ENCODE data around the gene TBX4. TPM values are rescaled to one million over a fixed set of nuclear protein-coding genes. Genes with fewer than 3 reads are reported as not detected.

The TBX4 gene
- total and polyA plus RNA-seq, 2 experiments from 2014 or later: 13.9 to 15.4 TPM

DNA sequence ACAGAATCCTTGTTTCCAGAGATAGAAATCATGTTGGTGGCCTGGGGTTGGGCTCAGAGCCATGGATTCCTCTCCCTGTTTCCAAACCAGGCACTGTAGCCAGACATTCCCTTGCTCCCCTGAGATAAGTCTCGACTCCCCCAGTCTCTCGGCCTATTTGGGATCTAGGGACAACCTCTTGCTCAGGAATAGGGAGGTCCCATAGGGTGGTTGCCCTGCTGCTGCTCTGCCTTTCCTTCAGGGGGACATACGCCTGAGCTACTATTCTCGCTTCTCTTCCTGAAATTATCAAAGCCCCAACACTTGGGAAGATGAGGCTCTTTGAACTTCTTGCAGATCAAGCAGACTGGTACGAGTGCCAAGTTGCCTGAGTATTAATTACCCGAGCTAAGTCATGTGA lies 58.0 kb downstream of the TBX4 start:
- 96% methylated on average over 6 of the region's 6 CpGs for WGBS (ENCODE audit: low lambda C conversion rate, missing lambda C conversion rate)
- H3K79me2 ChIP-seq: no peaks in the 10 kb centered on the region
- no peaks in the 10 kb centered on the region for H3K9me3 ChIP-seq (ENCODE audit: low read depth)
- no peaks in the 10 kb centered on the region for H4K20me1 ChIP-seq (ENCODE audit: insufficient read depth, poor library complexity, severe bottlenecking)
- H3K4me3 ChIP-seq: no peak overlapping the region
- no peak overlapping the region for H3K4me2 ChIP-seq
- H3K9me2 ChIP-seq (replicated peaks; ENCODE audit: insufficient read depth): no peaks in the 10 kb centered on the region
- no peak overlapping the region for H2AFZ ChIP-seq
- no peak for TF ChIP-seq EZH2 (IDR thresholded peaks at IDR 0.05; ENCODE audit: borderline replicate concordance)
- TF ChIP-seq, protein P1, sequence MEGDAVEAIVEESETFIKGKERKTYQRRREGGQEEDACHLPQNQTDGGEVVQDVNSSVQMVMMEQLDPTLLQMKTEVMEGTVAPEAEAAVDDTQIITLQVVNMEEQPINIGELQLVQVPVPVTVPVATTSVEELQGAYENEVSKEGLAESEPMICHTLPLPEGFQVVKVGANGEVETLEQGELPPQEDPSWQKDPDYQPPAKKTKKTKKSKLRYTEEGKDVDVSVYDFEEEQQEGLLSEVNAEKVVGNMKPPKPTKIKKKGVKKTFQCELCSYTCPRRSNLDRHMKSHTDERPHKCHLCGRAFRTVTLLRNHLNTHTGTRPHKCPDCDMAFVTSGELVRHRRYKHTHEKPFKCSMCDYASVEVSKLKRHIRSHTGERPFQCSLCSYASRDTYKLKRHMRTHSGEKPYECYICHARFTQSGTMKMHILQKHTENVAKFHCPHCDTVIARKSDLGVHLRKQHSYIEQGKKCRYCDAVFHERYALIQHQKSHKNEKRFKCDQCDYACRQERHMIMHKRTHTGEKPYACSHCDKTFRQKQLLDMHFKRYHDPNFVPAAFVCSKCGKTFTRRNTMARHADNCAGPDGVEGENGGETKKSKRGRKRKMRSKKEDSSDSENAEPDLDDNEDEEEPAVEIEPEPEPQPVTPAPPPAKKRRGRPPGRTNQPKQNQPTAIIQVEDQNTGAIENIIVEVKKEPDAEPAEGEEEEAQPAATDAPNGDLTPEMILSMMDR (IDR thresholded peaks at IDR 0.05; ENCODE audit: poor library complexity): no peak
- TF ChIP-seq EZH2phosphoT487 (IDR thresholded peaks at IDR 0.05; ENCODE audit: low read depth, severe bottlenecking, unreplicated experiment): no peak
- H3K36me3 ChIP-seq (replicated peaks; ENCODE audit: insufficient read depth, low read depth): no peaks in the 10 kb centered on the region
- peak overlapping the region; percentile 28 for H3K27ac ChIP-seq
- no peak for DNase-seq (ENCODE audit: low spot score)
- H3K27me3 ChIP-seq: no peaks in the 10 kb centered on the region
- peaks cover 10% of the 10 kb centered on the region for H3K4me1 ChIP-seq (ENCODE audit: insufficient read depth)

DNA sequence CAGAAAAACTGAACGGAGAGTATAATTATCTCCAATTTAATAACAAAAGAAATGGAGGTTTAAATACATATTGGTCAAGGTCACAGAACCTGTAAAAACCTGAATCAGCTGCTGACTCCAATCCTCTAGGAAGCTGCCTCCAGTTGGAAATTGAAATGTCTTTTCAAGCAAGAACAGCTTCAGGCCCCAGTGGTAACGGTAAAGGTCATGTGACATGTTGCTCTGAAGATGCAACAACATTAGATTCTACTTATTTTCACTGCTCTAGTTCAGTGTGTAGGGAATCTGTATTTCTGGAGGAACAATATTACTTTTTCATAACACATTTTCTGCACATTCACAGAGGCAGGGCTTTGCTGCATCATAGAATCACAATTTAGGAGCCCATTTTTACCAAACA lies 58.8 kb downstream of the TBX4 start:
- Histone ChIP-seq H3K4me3 (no peak overlapping the region), H3K27me3 (no peaks in the 10 kb centered on the region), H3K27ac (peak overlapping the region; percentile 28), H3K4me1 (ENCODE audit: insufficient read depth) (peaks cover 10% of the 10 kb centered on the region), H4K20me1 (ENCODE audit: insufficient read depth, poor library complexity, severe bottlenecking) (no peaks in the 10 kb centered on the region), H2AFZ (no peak overlapping the region), H3K36me3 (replicated peaks; ENCODE audit: insufficient read depth, low read depth) (no peaks in the 10 kb centered on the region), H3K4me2 (no peak overlapping the region), H3K79me2 (no peaks in the 10 kb centered on the region), H3K9me3 (ENCODE audit: low read depth) (no peaks in the 10 kb centered on the region), H3K9me2 (replicated peaks; ENCODE audit: insufficient read depth) (no peaks in the 10 kb centered on the region)
- TF ChIP-seq EZH2 (IDR thresholded peaks at IDR 0.05; ENCODE audit: borderline replicate concordance) (no peak), EZH2phosphoT487 (IDR thresholded peaks at IDR 0.05; ENCODE audit: low read depth, severe bottlenecking, unreplicated experiment) (no peak)
- TF ChIP-seq, protein P1 (IDR thresholded peaks at IDR 0.05; ENCODE audit: poor library complexity): no peak
- WGBS (ENCODE audit: low lambda C conversion rate, missing lambda C conversion rate): 40% methylated on average over 2 of the region's 2 CpGs
- no peak for DNase-seq (ENCODE audit: low spot score)

DNA sequence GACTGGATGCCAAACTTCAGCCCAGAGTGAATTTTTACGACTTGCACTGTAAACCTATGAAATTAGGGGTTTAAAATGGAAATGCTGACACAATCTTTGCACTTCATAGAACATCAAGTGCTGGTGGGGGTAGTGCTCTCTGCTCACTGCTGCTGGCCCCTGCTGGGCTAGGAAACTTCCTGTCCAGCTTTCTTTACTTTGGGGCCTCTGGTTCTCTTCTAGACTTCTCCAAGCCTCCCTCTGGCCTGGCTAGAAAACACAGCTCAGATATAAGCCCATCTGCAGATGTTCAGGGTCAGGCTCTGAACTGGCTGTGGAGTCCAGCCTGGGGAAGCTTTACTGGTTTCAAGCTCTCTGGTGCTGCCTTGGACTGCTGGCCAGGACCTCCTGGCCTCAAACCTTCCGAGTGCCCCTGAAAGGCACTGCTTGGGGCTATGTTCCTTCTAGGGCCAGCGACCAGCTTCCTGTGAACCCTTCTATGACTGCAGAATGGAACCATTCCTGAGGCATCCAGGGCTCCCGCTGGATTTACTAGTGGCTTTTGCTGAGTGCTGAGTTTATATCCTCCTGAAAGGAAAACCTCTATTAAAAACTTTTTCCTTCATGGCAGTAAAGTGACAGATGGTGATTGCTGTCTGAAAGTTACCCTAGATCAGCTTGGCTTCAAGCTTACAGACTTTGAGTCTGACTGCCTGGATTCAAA lies 59.4 kb downstream of the TBX4 start:
- H3K9me2 ChIP-seq (replicated peaks; ENCODE audit: insufficient read depth): no peaks in the 10 kb centered on the region
- H3K27ac ChIP-seq: peak overlapping the region; percentile 71
- 61% methylated on average over 4 of the region's 4 CpGs for WGBS (ENCODE audit: low lambda C conversion rate, missing lambda C conversion rate)
- H3K4me2 ChIP-seq: no peak overlapping the region
- no peaks in the 10 kb centered on the region for H3K36me3 ChIP-seq (replicated peaks; ENCODE audit: insufficient read depth, low read depth)
- H3K79me2 ChIP-seq: no peaks in the 10 kb centered on the region
- H3K27me3 ChIP-seq: no peaks in the 10 kb centered on the region
- no peaks in the 10 kb centered on the region for H3K9me3 ChIP-seq (ENCODE audit: low read depth)
- TF ChIP-seq, protein P1 (IDR thresholded peaks at IDR 0.05; ENCODE audit: poor library complexity): no peak
- TF ChIP-seq EZH2 (IDR thresholded peaks at IDR 0.05; ENCODE audit: borderline replicate concordance) (no peak), EZH2phosphoT487 (IDR thresholded peaks at IDR 0.05; ENCODE audit: low read depth, severe bottlenecking, unreplicated experiment) (no peak)
- no peak overlapping the region for H2AFZ ChIP-seq
- H4K20me1 ChIP-seq (ENCODE audit: insufficient read depth, poor library complexity, severe bottlenecking): no peaks in the 10 kb centered on the region
- DNase-seq (ENCODE audit: low spot score): no peak
- no peak overlapping the region for H3K4me3 ChIP-seq
- peaks cover 10% of the 10 kb centered on the region for H3K4me1 ChIP-seq (ENCODE audit: insufficient read depth)
